Coronary artery (tissue), 2 donors: ENCODE data around the gene TRIM14.

Source experiments
- DNase-seq: peaks from one replicate; pipeline ENCODE4 v3.0.0-alpha.2; 2017; ENCODE audit warnings: low spot score
- H3K27ac ChIP-seq, 2 donors: fragments of 200-600 bp; sonication (generic); one replicate each; pipeline ENCODE4 v1.5.1; 2016 to 2019
- H3K4me3 ChIP-seq: fragments of 200-600 bp; sonication (generic); 2 replicates; pipeline ENCODE4 v1.5.1; 2016; ENCODE audit warnings: mild to moderate bottlenecking, moderate library complexity
- TF ChIP-seq, protein P1 (sequence below): fragments of 200-600 bp; sonication (generic); IDR thresholded peaks from one replicate; pipeline ENCODE4 v1.5.1; 2019; ENCODE audit warnings: antibody characterized with exemption

Gene TRIM14

DNA sequence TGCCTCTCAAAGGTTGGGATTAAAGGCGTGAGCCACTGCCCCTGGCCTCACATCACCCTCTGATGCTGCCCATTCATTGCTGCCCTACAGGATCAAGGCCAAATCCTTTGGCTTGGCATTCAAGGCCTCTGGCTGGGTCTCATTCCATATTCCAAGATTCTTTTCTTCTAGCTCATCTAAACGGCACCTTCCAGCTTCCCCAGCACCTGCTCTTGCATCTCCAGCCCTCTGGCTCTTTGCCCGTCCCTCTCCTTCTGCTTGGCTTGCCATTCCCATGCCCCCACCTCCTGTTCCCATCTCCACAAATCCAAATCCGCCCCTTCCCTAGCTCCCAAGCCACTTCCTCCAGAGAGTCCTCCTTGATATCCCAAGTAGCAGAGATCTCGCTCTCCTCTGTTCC lies 40.3 kb upstream of the TRIM14 start:
- H3K4me3 ChIP-seq, result no peak overlapping the region
- DNase-seq, result no peak
- TF ChIP-seq, protein P1, sequence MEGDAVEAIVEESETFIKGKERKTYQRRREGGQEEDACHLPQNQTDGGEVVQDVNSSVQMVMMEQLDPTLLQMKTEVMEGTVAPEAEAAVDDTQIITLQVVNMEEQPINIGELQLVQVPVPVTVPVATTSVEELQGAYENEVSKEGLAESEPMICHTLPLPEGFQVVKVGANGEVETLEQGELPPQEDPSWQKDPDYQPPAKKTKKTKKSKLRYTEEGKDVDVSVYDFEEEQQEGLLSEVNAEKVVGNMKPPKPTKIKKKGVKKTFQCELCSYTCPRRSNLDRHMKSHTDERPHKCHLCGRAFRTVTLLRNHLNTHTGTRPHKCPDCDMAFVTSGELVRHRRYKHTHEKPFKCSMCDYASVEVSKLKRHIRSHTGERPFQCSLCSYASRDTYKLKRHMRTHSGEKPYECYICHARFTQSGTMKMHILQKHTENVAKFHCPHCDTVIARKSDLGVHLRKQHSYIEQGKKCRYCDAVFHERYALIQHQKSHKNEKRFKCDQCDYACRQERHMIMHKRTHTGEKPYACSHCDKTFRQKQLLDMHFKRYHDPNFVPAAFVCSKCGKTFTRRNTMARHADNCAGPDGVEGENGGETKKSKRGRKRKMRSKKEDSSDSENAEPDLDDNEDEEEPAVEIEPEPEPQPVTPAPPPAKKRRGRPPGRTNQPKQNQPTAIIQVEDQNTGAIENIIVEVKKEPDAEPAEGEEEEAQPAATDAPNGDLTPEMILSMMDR, result no peak
- no peak overlapping the region for H3K27ac ChIP-seq

DNA sequence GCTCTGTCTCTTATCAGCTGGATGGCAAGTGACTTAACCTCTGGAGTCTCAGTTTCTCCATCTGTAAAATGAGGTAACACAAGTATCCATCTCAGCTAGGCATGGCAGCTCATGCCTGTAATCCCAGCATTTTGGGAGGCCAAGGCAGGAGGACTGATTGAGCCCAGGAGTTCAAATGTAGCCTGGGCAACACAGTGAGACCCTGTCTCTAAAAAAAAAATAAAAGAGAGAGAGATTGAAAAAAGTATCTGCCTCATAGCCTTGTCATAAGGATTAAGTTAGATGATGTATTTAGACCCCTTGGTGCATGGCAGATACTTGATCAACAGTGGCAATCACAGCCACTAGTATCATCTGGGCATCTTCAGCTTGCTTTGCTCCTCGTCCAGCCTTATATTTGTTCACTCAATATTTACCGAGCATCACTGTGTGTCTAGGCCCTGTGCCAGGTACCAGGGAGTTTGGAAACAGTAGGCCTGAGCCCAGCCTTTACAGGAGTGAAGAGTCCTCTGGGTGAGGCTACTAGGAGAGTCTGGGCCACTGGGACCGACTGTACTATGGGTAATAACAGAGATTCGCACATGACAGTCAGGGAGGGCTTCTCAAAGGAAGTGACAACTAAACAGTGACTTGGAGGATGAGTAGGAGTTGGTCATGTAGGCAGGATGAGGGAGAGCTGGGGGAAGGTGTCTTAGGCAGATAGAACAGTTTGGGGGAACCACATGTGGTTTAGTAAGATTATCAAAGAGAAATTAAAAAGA lies 39.2 kb upstream of the TRIM14 start:
- no peak for DNase-seq
- H3K27ac ChIP-seq, result no peak overlapping the region
- H3K4me3 ChIP-seq, result no peak overlapping the region
- TF ChIP-seq, protein P1, result no peak

DNA sequence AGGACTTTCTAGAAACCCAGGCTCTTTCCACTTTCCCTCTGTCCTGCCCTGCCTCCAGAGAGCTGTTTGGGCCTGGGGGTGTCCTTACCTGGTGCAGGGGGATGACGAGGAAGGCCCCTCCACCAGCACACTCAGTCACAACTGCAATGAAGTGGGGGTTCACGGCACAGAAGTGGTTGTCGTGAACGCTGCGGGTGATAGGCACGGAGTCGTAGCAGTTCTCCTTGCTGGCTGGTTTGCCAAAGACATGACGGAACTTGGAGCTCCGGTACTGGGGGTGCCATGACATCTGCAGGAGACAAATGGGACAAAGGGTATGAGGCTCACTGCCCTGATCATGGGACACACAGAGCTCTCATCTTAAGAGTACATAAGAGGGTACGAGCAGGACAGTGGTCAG lies 38.4 kb upstream of the TRIM14 start:
- DNase-seq, result no peak
- Histone ChIP-seq H3K27ac (no peak overlapping the region), H3K4me3 (no peak overlapping the region)
- TF ChIP-seq, protein P1, result no peak

DNA sequence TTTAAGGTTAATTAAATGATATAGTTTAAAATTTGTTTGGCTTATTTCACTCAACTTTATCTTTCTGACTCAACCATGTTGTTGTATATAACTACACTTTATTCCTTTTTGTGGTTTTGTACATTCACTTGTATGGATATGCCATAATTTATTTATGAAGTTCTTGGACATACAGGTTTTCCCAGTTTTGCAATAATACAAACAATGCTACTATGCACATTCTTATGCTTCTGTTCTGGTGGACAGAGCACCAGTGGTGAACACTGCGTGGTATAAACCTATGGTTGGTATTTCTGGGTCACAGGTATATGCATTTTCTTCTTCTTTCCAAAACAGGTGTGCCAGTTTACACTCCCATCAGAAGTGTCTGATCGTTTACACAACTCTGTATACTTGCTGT lies 35.7 kb upstream of the TRIM14 start:
- DNase-seq, result no peak
- TF ChIP-seq, protein P1, result no peak
- Histone ChIP-seq H3K4me3 (no peak overlapping the region), H3K27ac (no peak overlapping the region)

DNA sequence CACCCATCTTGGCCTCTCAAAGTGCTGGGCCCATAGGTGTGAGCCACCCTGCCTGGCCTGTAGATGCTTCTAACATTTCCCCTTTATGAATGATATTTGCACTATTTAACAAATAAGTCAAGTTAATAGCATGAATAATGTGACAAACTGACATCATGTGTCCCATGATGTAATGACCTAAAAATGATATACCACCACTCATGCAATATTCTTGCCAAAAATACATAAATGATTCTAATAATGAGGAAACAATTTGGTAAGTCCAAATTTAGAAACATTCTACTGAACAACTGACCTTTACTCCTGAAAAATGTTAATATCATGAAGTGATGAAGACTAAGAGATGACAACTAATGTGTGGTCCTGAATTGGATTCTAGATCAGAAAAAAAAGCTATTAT lies 33.5 kb upstream of the TRIM14 start:
- TF ChIP-seq, protein P1, result no peak
- no peak overlapping the region for H3K27ac ChIP-seq
- no peak overlapping the region for H3K4me3 ChIP-seq
- DNase-seq, result no peak

DNA sequence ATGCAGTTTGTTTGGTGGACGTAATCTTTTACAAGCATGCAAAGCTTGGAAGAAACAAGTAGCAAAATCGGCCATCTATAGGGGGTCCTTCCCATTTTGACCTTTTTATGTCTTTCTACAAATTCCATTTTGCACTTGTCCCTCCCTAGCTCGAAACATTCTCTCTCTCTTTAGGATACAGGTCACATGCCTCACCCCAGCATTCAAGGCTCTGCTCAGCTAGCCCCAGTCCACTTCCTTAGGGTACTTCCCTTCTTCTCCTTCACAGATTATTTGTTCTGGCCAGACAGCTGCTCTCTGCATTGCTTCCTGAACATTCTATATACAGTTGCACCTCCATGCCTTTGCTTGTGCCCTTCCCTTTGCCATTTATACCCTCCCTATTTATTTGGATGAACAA lies 31.7 kb upstream of the TRIM14 start:
- DNase-seq, result no peak
- no peak overlapping the region for H3K27ac ChIP-seq
- TF ChIP-seq, protein P1, result no peak
- H3K4me3 ChIP-seq, result no peak overlapping the region

DNA sequence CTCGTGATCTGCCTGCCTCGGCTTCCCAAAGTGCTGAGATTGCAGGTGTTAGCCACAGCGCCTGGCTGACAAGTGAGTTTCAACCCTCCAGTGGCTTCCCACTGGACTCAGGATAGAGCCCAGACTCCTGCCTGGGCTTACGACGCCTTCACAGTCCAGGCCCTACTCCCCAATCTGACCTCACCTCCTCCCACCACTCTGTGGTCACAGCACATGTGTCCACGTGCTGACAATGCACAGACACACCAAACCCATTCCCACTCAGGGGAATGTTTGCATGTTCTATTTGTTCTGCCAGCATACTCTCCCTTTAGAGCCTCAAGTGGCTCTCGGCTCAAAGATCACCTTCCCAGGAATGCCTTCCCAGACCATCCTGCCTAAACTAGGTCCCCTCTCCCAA lies 31.1 kb upstream of the TRIM14 start:
- Histone ChIP-seq H3K4me3 (no peak overlapping the region), H3K27ac (no peak overlapping the region)
- TF ChIP-seq, protein P1, result no peak
- DNase-seq, result no peak
